H9 (cell line): Measurements from ENCODE around the gene GPR83. TPM values are rescaled to one million over a fixed set of nuclear protein-coding genes. Genes with fewer than 3 reads are reported as not detected.
"Not testable (repeated sequence)": the region's sequence is repeated elsewhere in the genome, so short reads cannot be mapped to it uniquely, and the experiment has no call there.

Source experiments
- DNase-seq: peaks from one replicate; pipeline ENCODE4 v3.0.0-alpha.2; 2017
- H2AFZ ChIP-seq: one replicate; pipeline ENCODE4 v1.6.1; 2013; ENCODE audit warnings: mild to moderate bottlenecking, low read length, control low read depth, moderate library complexity
- H2AK5ac ChIP-seq: 2 replicates; pipeline ENCODE4 v1.6.1; 2013; ENCODE audit warnings: low read length, control low read depth, mixed read lengths; ENCODE audit not compliant: insufficient read length
- H2BK120ac ChIP-seq: one replicate; pipeline ENCODE4 v1.6.1; 2013; ENCODE audit warnings: low read depth, mild to moderate bottlenecking, low read length, control low read depth, inconsistent platforms; ENCODE audit not compliant: poor library complexity, severe bottlenecking
- H2BK12ac ChIP-seq: 2 replicates; pipeline ENCODE4 v1.6.1; 2013; ENCODE audit warnings: low read length, control low read depth, mixed read lengths, low read depth; ENCODE audit not compliant: insufficient read length
- H2BK15ac ChIP-seq: 2 replicates; pipeline ENCODE4 v1.6.1; 2013; ENCODE audit warnings: low read depth, low read length, control low read depth
- H2BK20ac ChIP-seq: one replicate; pipeline ENCODE4 v1.6.1; 2013; ENCODE audit warnings: low read depth, mild to moderate bottlenecking, low read length, control low read depth, inconsistent platforms; ENCODE audit not compliant: poor library complexity, severe bottlenecking
- H2BK5ac ChIP-seq: 2 replicates; pipeline ENCODE4 v1.6.1; 2013; ENCODE audit warnings: low read length, control low read depth, mixed read lengths; ENCODE audit not compliant: insufficient read length
- H3K14ac ChIP-seq: 2 replicates; pipeline ENCODE4 v1.6.1; 2013; ENCODE audit warnings: low read length, control low read depth; ENCODE audit not compliant: insufficient read depth
- H3K18ac ChIP-seq: 2 replicates; pipeline ENCODE4 v1.6.1; 2013; ENCODE audit warnings: low read depth, mild to moderate bottlenecking, mixed read lengths, low read length, control low read depth; ENCODE audit not compliant: insufficient read length
- H3K23ac ChIP-seq: 2 replicates; pipeline ENCODE4 v1.6.1; 2013; ENCODE audit warnings: low read length, control low read depth, mixed read lengths, low read depth; ENCODE audit not compliant: insufficient read length
- H3K23me2 ChIP-seq: 2 replicates; pipeline ENCODE4 v1.6.1; 2013; ENCODE audit warnings: low read depth, mild to moderate bottlenecking, mixed read lengths, low read length, control low read depth; ENCODE audit not compliant: insufficient read length, poor library complexity, severe bottlenecking
- H3K27ac ChIP-seq: 2 replicates; pipeline ENCODE4 v1.5.1; 2013; ENCODE audit warnings: low read length, control low read depth, mixed read lengths, low read depth; ENCODE audit not compliant: insufficient read length
- H3K27me3 ChIP-seq: 2 replicates; pipeline ENCODE4 v1.6.1; 2013; ENCODE audit warnings: low read length, control low read depth, inconsistent platforms; ENCODE audit not compliant: insufficient read depth
- H3K4ac ChIP-seq: 2 replicates; pipeline ENCODE4 v1.6.1; 2013; ENCODE audit warnings: low read depth, mild to moderate bottlenecking, control low read depth, inconsistent platforms, low read length, moderate library complexity
- H3K4me1 ChIP-seq: 2 replicates; pipeline ENCODE4 v1.6.1; 2013; ENCODE audit warnings: low read length, control low read depth, inconsistent platforms; ENCODE audit not compliant: insufficient read depth
- H3K4me2 ChIP-seq: 2 replicates; pipeline ENCODE4 v1.6.1; 2013; ENCODE audit warnings: low read length, control low read depth, mixed read lengths; ENCODE audit not compliant: insufficient read length, insufficient read depth
- H3K56ac ChIP-seq: 2 replicates; pipeline ENCODE4 v1.6.1; 2013; ENCODE audit warnings: low read depth, mild to moderate bottlenecking, mixed read lengths, low read length, control low read depth; ENCODE audit not compliant: insufficient read length
- H3K79me1 ChIP-seq: 2 replicates; pipeline ENCODE4 v1.6.1; 2013; ENCODE audit warnings: low read depth, mild to moderate bottlenecking, moderate library complexity, low read length, control low read depth, inconsistent platforms; ENCODE audit not compliant: insufficient read depth, poor library complexity, severe bottlenecking
- H3K79me2 ChIP-seq: 2 replicates; pipeline ENCODE4 v1.6.1; 2013; ENCODE audit warnings: low read length, control low read depth, inconsistent platforms; ENCODE audit not compliant: insufficient read depth
- H3K9ac ChIP-seq: 2 replicates; pipeline ENCODE4 v1.6.1; 2013; ENCODE audit warnings: low read length, control low read depth, mixed read lengths; ENCODE audit not compliant: insufficient read length; ENCODE audit errors: extremely low read depth
- H3K9me3 ChIP-seq: one replicate; pipeline ENCODE4 v1.6.1; 2013; ENCODE audit warnings: low read depth, low read length, inconsistent platforms; ENCODE audit not compliant: control insufficient read depth
- H3T11ph ChIP-seq: one replicate; pipeline ENCODE4 v1.6.1; 2013; ENCODE audit warnings: mild to moderate bottlenecking, low read length, control low read depth, inconsistent platforms
- H4K20me1 ChIP-seq: one replicate; pipeline ENCODE4 v1.6.1; 2013; ENCODE audit not compliant: control insufficient read depth, insufficient read length, insufficient read depth
- H4K5ac ChIP-seq: 2 replicates; pipeline ENCODE4 v1.6.1; 2013; ENCODE audit warnings: low read depth, mild to moderate bottlenecking, mixed read lengths, low read length, control low read depth; ENCODE audit not compliant: insufficient read length
- H4K8ac ChIP-seq: replicated peaks from 2 replicates; pipeline ENCODE4 v1.6.1; 2013; ENCODE audit warnings: low read length, control low read depth, mixed read lengths, low read depth; ENCODE audit not compliant: insufficient read length
- H4K91ac ChIP-seq: 2 replicates; pipeline ENCODE4 v1.6.1; 2013; ENCODE audit warnings: low read depth, mild to moderate bottlenecking, moderate library complexity, mixed read lengths, low read length, control low read depth; ENCODE audit not compliant: insufficient read length
- H3K27ac Mint-ChIP-seq, 3 experiments: 2 replicates in 2 of 3; 3 replicates in 1 of 3; pipeline ENCODE4 v1.8.0; 2020 to 2021; ENCODE audit warnings: mixed read lengths in 3 of 3, mild to moderate bottlenecking in 1 of 3, moderate library complexity in 1 of 3
- H3K27me3 Mint-ChIP-seq: 2 replicates; pipeline ENCODE4 v1.8.0; 2021; ENCODE audit warnings: low read depth, mild to moderate bottlenecking, moderate library complexity, mixed read lengths
- H3K36me3 Mint-ChIP-seq, 3 experiments: 2 replicates in 2 of 3; 3 replicates in 1 of 3; pipeline ENCODE4 v1.8.0; 2020 to 2021; ENCODE audit warnings: low read depth in 3 of 3, mixed read lengths in 3 of 3; ENCODE audit not compliant: insufficient read depth in 1 of 3
- H3K4me1 Mint-ChIP-seq, 2 experiments: 2 replicates each; pipeline ENCODE4 v1.8.0; 2020; ENCODE audit warnings: mixed read lengths in 2 of 2
- H3K4me3 Mint-ChIP-seq, 2 experiments: 2 replicates in 1 of 2; 3 replicates in 1 of 2; pipeline ENCODE4 v1.8.0; 2020 to 2021; ENCODE audit warnings: mild to moderate bottlenecking in 2 of 2, mixed read lengths in 2 of 2, moderate library complexity in 1 of 2
- H3K9me3 Mint-ChIP-seq, 2 experiments: 2 replicates in 1 of 2; 3 replicates in 1 of 2; pipeline ENCODE4 v1.8.0; 2020; ENCODE audit warnings: mild to moderate bottlenecking in 2 of 2, mixed read lengths in 2 of 2, moderate library complexity in 1 of 2
- CTCF ChIP-seq: fragments of 200-600 bp; sonication (generic); conservative IDR thresholded peaks from 3 replicates; pipeline ENCODE4 v1.8.0; 2021; ENCODE audit warnings: antibody characterized with exemption, mild to moderate bottlenecking
- WGBS: extraction: QIAGEN DNeasy Blood & Tissue Kit; methylation state at CpG from one replicate; pipeline ENCODE4 v1.1.7; 2013; ENCODE audit warnings: missing lambda C conversion rate, low lambda C conversion rate, mixed read lengths; ENCODE audit not compliant: insufficient read length; ENCODE audit errors: extremely low coverage; 5-methylcytosine and 5-hydroxymethylcytosine counted together
- total RNA-seq: library from RNA; stranded (reverse); gene quantifications from 2 replicates; pipeline ENCODE4 v1.2.1, GENCODE V29; 2021

Gene GPR83
- total RNA-seq, 1 experiment from 2014 or later, result not detected

- no peak overlapping the region for H2BK120ac ChIP-seq
- no peak overlapping the region for H2AFZ ChIP-seq
- H3K79me2 ChIP-seq, result no peaks in the 10 kb centered on the region
- TF ChIP-seq CTCF, result no peak
- no peaks in the 10 kb centered on the region for H3K4me1 ChIP-seq
- H3K23ac ChIP-seq, result no peak overlapping the region
- H2BK12ac ChIP-seq, result no peak overlapping the region
- Mint-ChIP-seq H3K9me3 (peaks cover 4% of the 10 kb centered on the region in 2 experiments; a peak in 4 of 5 replicates), H3K4me1 (no peaks in the 10 kb centered on the region), H3K4me3 (no peak overlapping the region), H3K27me3 (peaks cover 10% of the 10 kb centered on the region), H3K27ac (no peak overlapping the region), H3K36me3 (peaks cover 0 to under 1% (median under 1%) of the 10 kb centered on the region in 3 experiments; a peak in 2 of 7 replicates)
- H2BK15ac ChIP-seq, result no peak overlapping the region
- DNase-seq, result no peak
- H3K56ac ChIP-seq, result no peak overlapping the region
- no CpG with 5 or more reads among the region's 1 CpG for WGBS
- no peak overlapping the region for H2BK20ac ChIP-seq
- no peak overlapping the region for H3K4me2 ChIP-seq
- no peaks in the 10 kb centered on the region for H3K9me3 ChIP-seq
- no peak overlapping the region for H3T11ph ChIP-seq
- H4K91ac ChIP-seq, result no peak overlapping the region
- no peaks in the 10 kb centered on the region for H4K20me1 ChIP-seq
- no peak overlapping the region for H2BK5ac ChIP-seq
- H3K23me2 ChIP-seq, result no peaks in the 10 kb centered on the region
- no peak overlapping the region for H4K5ac ChIP-seq
- no peaks in the 10 kb centered on the region for H3K27me3 ChIP-seq
- no peak overlapping the region for H3K27ac ChIP-seq
- no peak overlapping the region for H2AK5ac ChIP-seq
- no peak overlapping the region for H3K9ac ChIP-seq
- H4K8ac ChIP-seq, result no peak overlapping the region
- H3K79me1 ChIP-seq, result no peaks in the 10 kb centered on the region
- H3K14ac ChIP-seq, result no peak overlapping the region
- no peak overlapping the region for H3K4ac ChIP-seq
- no peak overlapping the region for H3K18ac ChIP-seq
Observed at GRCh38 chr11:94376841-94377240, 24.4 kb downstream of the GPR83 start.

GRCh38 chr11:94370576-94370975 is 30.6 kb downstream of the GPR83 start:
- H3K36me3 Mint-ChIP-seq, result peaks cover 6 to 19% (median 12%) of the 10 kb centered on the region in 3 experiments
- peaks cover 30 to 31% of the 10 kb centered on the region in 2 experiments for H3K9me3 Mint-ChIP-seq
- H3K4me1 Mint-ChIP-seq, H3K4me3 Mint-ChIP-seq, H3K4me2 ChIP-seq, H3K4ac ChIP-seq, H2AFZ ChIP-seq, H3K4me1 ChIP-seq, H4K91ac ChIP-seq, H3K27ac ChIP-seq, H2BK12ac ChIP-seq, H3K79me2 ChIP-seq, H3K79me1 ChIP-seq, H2AK5ac ChIP-seq, H4K8ac ChIP-seq, H2BK15ac ChIP-seq, H3K27me3 ChIP-seq, H4K5ac ChIP-seq, H2BK120ac ChIP-seq, H3K23me2 ChIP-seq, H2BK5ac ChIP-seq, H3K27ac Mint-ChIP-seq, DNase-seq, H2BK20ac ChIP-seq, H3K23ac ChIP-seq, H3K9ac ChIP-seq, H3T11ph ChIP-seq, H3K56ac ChIP-seq, H4K20me1 ChIP-seq, H3K18ac ChIP-seq, H3K14ac ChIP-seq, H3K9me3 ChIP-seq: not testable (repeated sequence)
- peaks cover 12% of the 10 kb centered on the region for H3K27me3 Mint-ChIP-seq
- no CpG with 5 or more reads among the region's 6 CpGs for WGBS
